B cell (primary cell): ENCODE results near the gene MKS1.

ENCODE experiments used
- EZH2 ChIP-seq: IDR thresholded peaks from 2 replicates; pipeline ENCODE4 v1.6.1; 2012; ENCODE audit warnings: borderline replicate concordance, low read depth, mild to moderate bottlenecking, moderate library complexity, low read length; ENCODE audit not compliant: insufficient read depth, poor library complexity, severe bottlenecking
- TF ChIP-seq, protein P1 (sequence below): fragments of 200-600 bp; IDR thresholded peaks from one replicate; pipeline ENCODE4 v1.8.0; 2022; ENCODE audit warnings: antibody characterized with exemption, mild to moderate bottlenecking

DNA sequence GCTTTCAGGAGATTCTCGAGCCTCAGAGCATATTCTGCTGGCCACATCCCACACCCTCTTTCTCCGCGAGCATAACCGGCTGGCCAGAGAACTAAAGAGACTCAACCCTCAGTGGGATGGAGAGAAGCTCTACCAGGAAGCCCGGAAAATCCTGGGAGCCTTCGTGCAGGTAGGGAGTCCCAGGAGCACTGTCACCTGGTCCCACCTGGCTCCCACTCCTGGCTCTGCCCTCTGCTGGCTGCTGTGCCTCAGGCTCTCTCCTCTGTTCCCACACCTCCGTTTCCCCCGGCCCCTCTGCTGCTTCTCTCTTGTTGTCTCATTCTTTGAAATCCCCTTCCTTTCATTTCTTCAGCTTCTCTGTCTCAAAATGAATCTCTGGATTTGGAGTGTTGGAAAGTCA, 35.7 kb upstream of the MKS1 start:
- TF ChIP-seq, protein P1, sequence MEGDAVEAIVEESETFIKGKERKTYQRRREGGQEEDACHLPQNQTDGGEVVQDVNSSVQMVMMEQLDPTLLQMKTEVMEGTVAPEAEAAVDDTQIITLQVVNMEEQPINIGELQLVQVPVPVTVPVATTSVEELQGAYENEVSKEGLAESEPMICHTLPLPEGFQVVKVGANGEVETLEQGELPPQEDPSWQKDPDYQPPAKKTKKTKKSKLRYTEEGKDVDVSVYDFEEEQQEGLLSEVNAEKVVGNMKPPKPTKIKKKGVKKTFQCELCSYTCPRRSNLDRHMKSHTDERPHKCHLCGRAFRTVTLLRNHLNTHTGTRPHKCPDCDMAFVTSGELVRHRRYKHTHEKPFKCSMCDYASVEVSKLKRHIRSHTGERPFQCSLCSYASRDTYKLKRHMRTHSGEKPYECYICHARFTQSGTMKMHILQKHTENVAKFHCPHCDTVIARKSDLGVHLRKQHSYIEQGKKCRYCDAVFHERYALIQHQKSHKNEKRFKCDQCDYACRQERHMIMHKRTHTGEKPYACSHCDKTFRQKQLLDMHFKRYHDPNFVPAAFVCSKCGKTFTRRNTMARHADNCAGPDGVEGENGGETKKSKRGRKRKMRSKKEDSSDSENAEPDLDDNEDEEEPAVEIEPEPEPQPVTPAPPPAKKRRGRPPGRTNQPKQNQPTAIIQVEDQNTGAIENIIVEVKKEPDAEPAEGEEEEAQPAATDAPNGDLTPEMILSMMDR: no peak
- no peak for TF ChIP-seq EZH2
